ELF-1 (cell line): ENCODE data around the gene IFNW1.
A peak's percentile ranks its signal among the peaks of the same experiment; 100 is the strongest.

ENCODE experiments used
- DNase-seq: peaks from one replicate; pipeline ENCODE4 v3.0.0-alpha.2; 2016; ENCODE audit warnings: low read depth, low spot score

Gene IFNW1

DNA sequence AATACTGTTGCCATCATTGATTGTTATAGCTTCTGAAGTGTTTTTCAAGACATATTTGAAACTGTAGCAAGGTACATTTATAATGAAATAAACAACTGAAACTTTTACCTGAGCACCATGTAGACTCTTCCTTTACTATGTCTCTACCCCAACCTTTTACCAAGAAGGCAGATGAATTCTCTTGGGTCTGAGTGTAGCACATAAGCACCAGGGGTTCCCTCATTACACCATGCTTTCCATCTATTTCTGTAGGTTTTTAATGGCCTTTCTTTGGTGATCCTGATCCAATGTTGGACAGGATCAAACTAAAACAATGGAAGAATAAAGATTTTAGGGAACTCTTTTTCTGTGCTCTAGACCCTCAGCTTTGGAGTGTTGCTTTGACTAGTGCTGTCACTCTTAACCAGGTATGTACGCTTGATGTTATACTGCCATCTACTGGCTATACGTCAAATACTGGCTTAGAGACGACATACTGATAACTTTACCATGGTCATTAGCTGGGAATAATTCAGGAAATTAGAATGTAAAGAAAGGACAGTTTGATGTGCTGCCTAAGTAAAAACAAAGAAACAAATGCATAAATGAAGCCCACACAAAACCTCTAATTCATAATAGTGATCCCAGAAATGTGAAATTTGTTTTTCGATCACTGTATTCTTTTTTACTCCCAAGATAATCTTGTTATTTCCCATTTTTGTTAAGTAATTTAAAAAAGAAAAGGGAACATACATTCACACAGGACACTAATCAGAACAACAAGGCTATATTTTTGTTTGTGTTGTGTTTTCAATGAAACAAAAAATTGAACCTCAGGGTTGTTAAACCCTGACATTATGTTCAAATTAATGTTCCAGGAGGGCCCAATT, 30.7 kb downstream of the IFNW1 start:
- peak; percentile 22 for DNase-seq

DNA sequence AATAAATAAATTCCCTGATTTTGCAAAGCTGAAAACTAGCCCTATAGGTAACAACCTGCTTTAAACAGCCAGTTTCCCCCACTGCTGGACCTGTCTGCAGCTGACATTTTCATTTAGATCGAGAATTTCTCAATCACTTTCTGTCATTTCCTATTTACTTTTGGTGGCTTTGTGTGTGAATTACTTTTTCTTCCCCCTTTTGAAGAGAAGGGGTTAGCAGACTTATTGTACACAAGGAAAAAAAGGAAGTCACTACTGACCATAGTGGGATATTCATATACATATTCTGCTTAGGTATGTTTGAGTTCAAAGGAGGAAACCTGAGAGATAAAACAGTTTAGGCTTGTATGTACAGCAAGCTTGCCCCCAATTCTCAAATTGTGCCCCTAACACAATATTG, 36.8 kb downstream of the IFNW1 start:
- no peak for DNase-seq

DNA sequence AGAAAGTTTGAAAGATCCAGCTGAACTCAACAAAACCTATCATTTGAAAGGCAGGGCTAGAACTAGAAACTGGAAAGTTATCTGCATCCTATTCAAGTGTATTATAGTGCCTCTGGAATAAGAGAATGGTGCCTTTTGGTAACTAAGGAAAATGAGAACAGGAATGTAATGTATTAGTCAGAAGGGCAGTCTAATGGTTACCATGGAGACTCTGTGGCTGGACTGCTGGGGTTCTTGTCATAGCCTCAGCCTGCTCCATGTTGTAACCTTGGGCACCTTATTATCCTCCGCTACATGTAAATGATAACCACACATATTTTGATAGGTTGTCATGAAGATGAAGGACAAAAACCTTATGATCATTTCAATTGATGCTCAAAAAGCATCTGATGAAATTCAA, 39.3 kb downstream of the IFNW1 start:
- no peak for DNase-seq

DNA sequence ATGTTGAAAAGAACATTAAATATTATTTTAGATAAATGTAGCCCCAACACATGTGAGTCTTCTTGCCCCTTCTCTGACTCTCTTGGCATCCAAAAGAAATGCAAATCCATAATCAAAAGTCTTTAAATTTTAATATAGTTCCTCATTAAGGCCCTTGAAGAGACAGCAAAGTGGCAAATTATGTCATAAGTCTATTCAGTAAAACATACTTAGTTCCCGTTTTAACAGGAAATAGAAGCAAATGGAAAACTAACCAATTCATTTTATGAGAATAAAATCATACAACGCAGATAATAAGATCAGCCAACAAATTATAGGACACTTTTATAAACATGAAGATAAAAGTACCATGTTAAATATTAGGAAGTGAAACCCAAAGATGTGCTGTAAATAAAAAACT, 43.8 kb downstream of the IFNW1 start:
- no peak for DNase-seq

DNA sequence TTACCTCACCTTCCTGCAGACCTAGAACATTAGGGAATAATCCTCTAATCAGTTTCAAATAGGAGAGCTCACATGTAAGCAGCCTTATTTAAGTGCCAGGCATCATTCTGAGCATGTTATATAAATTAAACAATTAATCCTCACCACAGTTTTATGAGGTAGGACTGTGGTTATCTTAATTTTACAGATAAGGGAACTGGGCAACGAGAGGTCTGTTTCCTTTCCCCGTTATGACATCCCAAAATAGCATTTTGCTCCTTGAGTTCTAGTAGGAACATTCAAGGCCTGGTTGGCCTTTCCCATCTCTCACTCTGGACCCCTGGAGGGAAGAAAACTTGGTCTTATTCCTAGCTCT, 44.8 kb downstream of the IFNW1 start:
- DNase-seq = no peak

DNA sequence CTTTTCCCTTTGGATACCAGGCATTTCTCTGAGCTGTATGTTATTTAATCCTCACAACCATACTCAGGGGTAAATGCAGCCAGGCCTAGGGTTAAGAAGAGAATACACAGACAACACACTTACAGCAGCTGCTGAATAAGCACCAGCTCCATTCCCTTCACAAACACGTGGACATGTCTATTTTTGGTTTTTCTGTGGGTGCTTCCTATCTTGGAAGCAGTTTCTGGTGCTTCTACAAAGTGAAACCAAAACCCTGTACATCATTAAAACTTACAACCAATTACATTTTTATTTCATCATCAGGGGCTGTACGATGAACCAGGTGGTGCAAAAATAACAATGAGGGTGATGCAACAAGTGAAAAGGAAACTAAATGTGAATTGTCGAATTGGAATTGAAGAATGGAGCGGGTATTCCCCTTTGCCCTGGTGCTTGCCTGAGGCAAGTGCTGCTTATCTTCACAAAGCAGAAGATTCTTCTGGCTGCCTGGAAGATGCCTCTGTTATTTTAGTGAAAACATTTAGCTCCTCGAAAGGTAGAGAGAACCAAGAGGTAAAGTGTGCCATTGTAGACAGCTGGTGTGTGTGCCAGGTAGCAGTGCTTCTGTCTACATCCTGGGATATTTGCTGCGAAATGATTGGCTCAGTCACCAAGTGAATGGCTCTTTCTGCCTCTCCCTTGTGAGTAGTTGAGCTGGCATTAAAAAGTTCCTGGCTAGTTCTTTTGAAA, 45.3 kb downstream of the IFNW1 start:
- DNase-seq = peak; percentile 64

DNA sequence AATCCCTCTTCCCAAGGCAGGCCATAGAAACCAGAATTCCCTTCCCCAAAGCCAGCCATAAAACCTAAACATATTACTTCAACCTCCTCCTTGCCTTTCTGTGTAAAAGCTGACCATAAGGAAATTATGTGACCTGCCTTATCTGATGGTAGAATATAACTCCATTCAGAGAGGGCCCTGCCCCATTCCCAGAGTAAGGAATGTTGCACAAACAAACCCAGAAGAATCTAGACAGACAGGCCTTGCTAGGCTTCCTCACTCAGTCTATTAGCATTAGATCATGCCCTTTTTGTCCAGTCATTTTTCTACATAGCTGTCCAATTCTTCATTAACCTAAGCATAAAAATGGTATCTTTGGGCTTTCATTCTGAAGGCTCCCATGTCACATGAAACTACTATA, 46.1 kb downstream of the IFNW1 start:
- DNase-seq = peak; percentile 26
